IPS-NIHi7 (cell line): ENCODE results near the gene SAP25.
"Not testable (repeated sequence)": the region's sequence is repeated elsewhere in the genome, so short reads cannot be mapped to it uniquely, and the experiment has no call there.

ENCODE experiments used
- DNase-seq: peaks from one replicate; pipeline ENCODE4 v3.0.0; 2012; ENCODE audit warnings: mixed read lengths; ENCODE audit errors: extremely low spot score

The SAP25 gene

GRCh38 chr7:100561491-100562194 is 12.1 kb downstream of the SAP25 start:
- no peak for DNase-seq

- no peak for DNase-seq
Measured at GRCh38 chr7:100559127-100559526, 14.6 kb downstream of the SAP25 start.

- no peak for DNase-seq
Measured at GRCh38 chr7:100556541-100556940, 17.2 kb downstream of the SAP25 start.

- no peak for DNase-seq
Measured at GRCh38 chr7:100555701-100556100, 18.0 kb downstream of the SAP25 start.

GRCh38 chr7:100553032-100553431 is 20.7 kb downstream of the SAP25 start:
- DNase-seq: no peak

- no peak for DNase-seq
Measured at GRCh38 chr7:100552532-100552931, 21.2 kb downstream of the SAP25 start.

GRCh38 chr7:100548446-100548845 is 25.3 kb downstream of the SAP25 start:
- not testable (repeated sequence) for DNase-seq

- no peak for DNase-seq
Measured at GRCh38 chr7:100547872-100548271, 25.8 kb downstream of the SAP25 start.

- no peak for DNase-seq
Measured at GRCh38 chr7:100546926-100547800, 26.5 kb downstream of the SAP25 start.

- DNase-seq: no peak
Measured at GRCh38 chr7:100546129-100546925, 27.4 kb downstream of the SAP25 start.

GRCh38 chr7:100545360-100546128 is 28.2 kb downstream of the SAP25 start:
- DNase-seq: peak; percentile 73

- no peak for DNase-seq
Measured at GRCh38 chr7:100544967-100545359, 28.7 kb downstream of the SAP25 start.

GRCh38 chr7:100544386-100544785 is 29.3 kb downstream of the SAP25 start:
- no peak for DNase-seq

- no peak for DNase-seq
Measured at GRCh38 chr7:100543586-100543985, 30.1 kb downstream of the SAP25 start.

GRCh38 chr7:100541309-100541708 is 32.4 kb downstream of the SAP25 start:
- not testable (repeated sequence) for DNase-seq

- no peak for DNase-seq
Measured at GRCh38 chr7:100540073-100540723, 33.5 kb downstream of the SAP25 start.

GRCh38 chr7:100539436-100540006 is 34.2 kb downstream of the SAP25 start:
- DNase-seq: no peak

- peak; percentile 100 for DNase-seq
Measured at GRCh38 chr7:100538654-100539435, 34.9 kb downstream of the SAP25 start, which contains the start of gene AGFG2. Gene AGFG2, plus strand, starts transcription at chr7:100539203. Its CDS starts 144 bp downstream, at chr7:100539347.

GRCh38 chr7:100538348-100538653 is 35.4 kb downstream of the SAP25 start:
- no peak for DNase-seq

GRCh38 chr7:100536695-100537094 is 37.0 kb downstream of the SAP25 start:
- not testable (repeated sequence) for DNase-seq
